CD14-positive monocyte (primary cell): ENCODE data around the gene PPP2R2C. TPM values are rescaled to one million over a fixed set of nuclear protein-coding genes. Genes with fewer than 3 reads are reported as not detected.

Experiments
- DNase-seq, 3 donors: peaks; one replicate each; pipeline ENCODE4 v3.0.0-alpha.2; 2011 to 2022
- H2AFZ ChIP-seq: 2 replicates; pipeline ENCODE4 v1.6.0; 2012; ENCODE audit warnings: mild to moderate bottlenecking, low read depth, low read length, inconsistent platforms; ENCODE audit not compliant: insufficient read depth, poor library complexity, severe bottlenecking
- H3K27ac ChIP-seq, 2 donors: 1 replicate in 1 of 2; 2 replicates in 1 of 2; pipeline ENCODE4 v1.5.1; 2012 to 2013; ENCODE audit warnings: low read length in 2 of 2, control low read depth in 1 of 2, inconsistent platforms in 1 of 2, low read depth in 1 of 2, mild to moderate bottlenecking in 1 of 2
- H3K27me3 ChIP-seq, 2 donors: one replicate each; pipeline versions ENCODE4 v1.6.0 to v1.6.1; 2011 to 2013; ENCODE audit warnings: low read length in 2 of 2; ENCODE audit not compliant: control insufficient read depth in 2 of 2, insufficient read depth in 2 of 2
- H3K36me3 ChIP-seq, 2 donors: replicated peaks in 1 of 2; 1 replicate in 1 of 2; 2 replicates in 1 of 2; pipeline versions ENCODE4 v1.5.1 to v1.6.1; 2012 to 2013; ENCODE audit warnings: low read length in 2 of 2, control low read depth in 1 of 2, inconsistent platforms in 1 of 2, mild to moderate bottlenecking in 1 of 2; ENCODE audit not compliant: insufficient read depth in 2 of 2, control insufficient read depth in 1 of 2
- H3K4me1 ChIP-seq, 2 donors: 1 replicate in 1 of 2; 2 replicates in 1 of 2; pipeline versions ENCODE4 v1.5.1 to v1.6.1; 2012 to 2013; ENCODE audit warnings: low read length in 2 of 2, control low read depth in 1 of 2, inconsistent platforms in 1 of 2, mild to moderate bottlenecking in 1 of 2, moderate library complexity in 1 of 2; ENCODE audit not compliant: insufficient read depth in 2 of 2, control insufficient read depth in 1 of 2
- H3K4me2 ChIP-seq: replicated peaks from 2 replicates; pipeline ENCODE3; 2012; ENCODE audit warnings: low read length, moderate library complexity, mild to moderate bottlenecking; ENCODE audit not compliant: poor library complexity, severe bottlenecking; ENCODE audit errors: extremely low read depth
- H3K4me3 ChIP-seq, 3 experiments: fragments of 200-600 bp in 1 of 3; sonication (generic) in 1 of 3; replicated peaks in 1 of 3; 1 replicate in 2 of 3; 2 replicates in 1 of 3; pipeline ENCODE4 v1.5.1; 2011 to 2013; ENCODE audit warnings: low read length in 3 of 3, mild to moderate bottlenecking in 3 of 3, control low read depth in 2 of 3, low read depth in 2 of 3, inconsistent platforms in 1 of 3, moderate library complexity in 1 of 3
- H3K79me2 ChIP-seq: 2 replicates; pipeline ENCODE4 v1.6.0; 2012; ENCODE audit warnings: mild to moderate bottlenecking, control low read depth, inconsistent platforms, low read length, moderate library complexity; ENCODE audit not compliant: insufficient read depth
- H3K9ac ChIP-seq: 2 replicates; pipeline ENCODE4 v1.6.0; 2017; ENCODE audit warnings: low read length, mild to moderate bottlenecking; ENCODE audit not compliant: insufficient read depth, poor library complexity, severe bottlenecking
- H3K9me3 ChIP-seq, 2 donors: replicated peaks in 1 of 2; 1 replicate in 1 of 2; 2 replicates in 1 of 2; pipeline versions ENCODE4 v1.5.1 to v1.6.1; 2012 to 2013; ENCODE audit warnings: low read length in 2 of 2, control low read depth in 1 of 2; ENCODE audit not compliant: control insufficient read depth in 1 of 2, insufficient read depth in 1 of 2
- H4K20me1 ChIP-seq: 2 replicates; pipeline ENCODE4 v1.6.0; 2012; ENCODE audit warnings: mild to moderate bottlenecking, low read length, control low read depth, moderate library complexity; ENCODE audit not compliant: insufficient read depth
- H3K27ac Mint-ChIP-seq, 7 donors: one replicate each; pipeline ENCODE4 v1.8.0; 2020; ENCODE audit warnings: mild to moderate bottlenecking in 7 of 7, mixed read lengths in 7 of 7, moderate library complexity in 6 of 7, inconsistent platforms in 2 of 7
- H3K27me3 Mint-ChIP-seq, 3 donors: one replicate each; pipeline ENCODE4 v1.8.0; 2021 to 2022; ENCODE audit warnings: low read depth in 3 of 3, mild to moderate bottlenecking in 3 of 3, mixed read lengths in 3 of 3, moderate library complexity in 3 of 3, inconsistent platforms in 1 of 3
- H3K36me3 Mint-ChIP-seq, 2 donors: one replicate each; pipeline ENCODE4 v1.8.0; 2020; ENCODE audit warnings: mixed read lengths in 2 of 2, inconsistent platforms in 1 of 2, mild to moderate bottlenecking in 1 of 2
- H3K4me1 Mint-ChIP-seq: one replicate; pipeline ENCODE4 v1.8.0; 2020; ENCODE audit warnings: mild to moderate bottlenecking, mixed read lengths
- H3K4me3 Mint-ChIP-seq, 2 donors: one replicate each; pipeline ENCODE4 v1.8.0; 2020; ENCODE audit warnings: mild to moderate bottlenecking in 2 of 2, mixed read lengths in 2 of 2, moderate library complexity in 1 of 2
- H3K9me3 Mint-ChIP-seq, 7 donors: one replicate each; pipeline ENCODE4 v1.8.0; 2020 to 2022; ENCODE audit warnings: mixed read lengths in 7 of 7, mild to moderate bottlenecking in 6 of 7, moderate library complexity in 6 of 7, inconsistent platforms in 2 of 7
- WGBS: methylation state at CpG from one replicate; pipeline ENCODE4 v1.1.5; 2013; ENCODE audit warnings: missing lambda C conversion rate; ENCODE audit not compliant: insufficient coverage; 5-methylcytosine and 5-hydroxymethylcytosine counted together
- intact Hi-C, 2 donors: fragments of 100-400 bp; cut with micrococcal nuclease; formaldehyde crosslinking; loops; one replicate each; pipeline versions ENCODE4 v1.15.0 to v1.15.1; 2023
- polyA plus RNA-seq, 3 donors: library from polyadenylated mRNA; depleted of rRNA in 1 of 3; unstranded in 2 of 3; stranded (reverse) in 1 of 3; fragments of 300-500 nt in 2 of 3; fragments of >200 nt in 1 of 3; fragmentation: Illumina TruSeq in 2 of 3; gene quantifications; 1 replicate in 2 of 3; 2 replicates in 1 of 3; pipeline ENCODE4 v1.2.3, GENCODE V29; 2012 to 2021
- TF ChIP-seq, protein P1 (sequence below): fragments of 200-600 bp; IDR thresholded peaks from one replicate; pipeline ENCODE4 v1.8.0; 2022; ENCODE audit warnings: antibody characterized with exemption, mild to moderate bottlenecking

PPP2R2C gene
- polyA plus RNA-seq, 3 donors: not detected

DNA sequence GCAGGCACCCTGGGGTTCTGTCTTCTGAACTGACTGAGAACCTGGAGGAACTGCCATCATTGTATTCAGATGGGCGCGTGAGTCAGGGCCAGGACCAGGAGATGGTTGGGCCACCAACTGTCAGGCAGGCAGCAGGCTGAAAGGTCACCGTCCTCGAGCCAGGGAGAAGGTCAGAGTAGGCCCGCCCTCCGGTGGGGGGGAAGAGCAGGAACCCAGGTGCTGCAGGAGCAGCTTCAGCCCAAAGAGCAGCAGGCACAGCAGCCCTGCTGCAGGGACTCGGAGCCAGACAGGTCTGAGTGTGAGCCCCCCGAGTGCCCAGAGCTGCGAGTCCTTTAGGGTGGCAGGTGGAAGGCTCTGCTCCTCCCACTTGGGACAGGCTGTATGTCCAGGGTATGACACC is 176.4 kb downstream of the PPP2R2C start:
- no peaks in the 10 kb centered on the region for H3K36me3 ChIP-seq
- TF ChIP-seq, protein P1, sequence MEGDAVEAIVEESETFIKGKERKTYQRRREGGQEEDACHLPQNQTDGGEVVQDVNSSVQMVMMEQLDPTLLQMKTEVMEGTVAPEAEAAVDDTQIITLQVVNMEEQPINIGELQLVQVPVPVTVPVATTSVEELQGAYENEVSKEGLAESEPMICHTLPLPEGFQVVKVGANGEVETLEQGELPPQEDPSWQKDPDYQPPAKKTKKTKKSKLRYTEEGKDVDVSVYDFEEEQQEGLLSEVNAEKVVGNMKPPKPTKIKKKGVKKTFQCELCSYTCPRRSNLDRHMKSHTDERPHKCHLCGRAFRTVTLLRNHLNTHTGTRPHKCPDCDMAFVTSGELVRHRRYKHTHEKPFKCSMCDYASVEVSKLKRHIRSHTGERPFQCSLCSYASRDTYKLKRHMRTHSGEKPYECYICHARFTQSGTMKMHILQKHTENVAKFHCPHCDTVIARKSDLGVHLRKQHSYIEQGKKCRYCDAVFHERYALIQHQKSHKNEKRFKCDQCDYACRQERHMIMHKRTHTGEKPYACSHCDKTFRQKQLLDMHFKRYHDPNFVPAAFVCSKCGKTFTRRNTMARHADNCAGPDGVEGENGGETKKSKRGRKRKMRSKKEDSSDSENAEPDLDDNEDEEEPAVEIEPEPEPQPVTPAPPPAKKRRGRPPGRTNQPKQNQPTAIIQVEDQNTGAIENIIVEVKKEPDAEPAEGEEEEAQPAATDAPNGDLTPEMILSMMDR: no peak
- H3K4me1 ChIP-seq: no peaks in the 10 kb centered on the region
- no peak overlapping the region for H3K4me2 ChIP-seq
- no peaks in the 10 kb centered on the region for H3K27me3 ChIP-seq
- H3K9ac ChIP-seq: no peak overlapping the region
- H2AFZ ChIP-seq: no peak overlapping the region
- no peak overlapping the region for H3K27ac ChIP-seq
- H3K27ac Mint-ChIP-seq: no peak overlapping the region
- H3K9me3 ChIP-seq: no peaks in the 10 kb centered on the region
- WGBS: 97% methylated on average over 9 of the region's 9 CpGs
- H3K4me1 Mint-ChIP-seq: no peaks in the 10 kb centered on the region
- DNase-seq: no peak
- H3K27me3 Mint-ChIP-seq: peaks cover 2 to 9% (median 5%) of the 10 kb centered on the region in 3 donors
- no peaks in the 10 kb centered on the region for H3K79me2 ChIP-seq
- H3K9me3 Mint-ChIP-seq: no peaks in the 10 kb centered on the region
- intact Hi-C loops: no loop called here
- no peak overlapping the region for H3K4me3 Mint-ChIP-seq
- H3K4me3 ChIP-seq: no peak overlapping the region
- no peaks in the 10 kb centered on the region for H4K20me1 ChIP-seq
- no peaks in the 10 kb centered on the region for H3K36me3 Mint-ChIP-seq

DNA sequence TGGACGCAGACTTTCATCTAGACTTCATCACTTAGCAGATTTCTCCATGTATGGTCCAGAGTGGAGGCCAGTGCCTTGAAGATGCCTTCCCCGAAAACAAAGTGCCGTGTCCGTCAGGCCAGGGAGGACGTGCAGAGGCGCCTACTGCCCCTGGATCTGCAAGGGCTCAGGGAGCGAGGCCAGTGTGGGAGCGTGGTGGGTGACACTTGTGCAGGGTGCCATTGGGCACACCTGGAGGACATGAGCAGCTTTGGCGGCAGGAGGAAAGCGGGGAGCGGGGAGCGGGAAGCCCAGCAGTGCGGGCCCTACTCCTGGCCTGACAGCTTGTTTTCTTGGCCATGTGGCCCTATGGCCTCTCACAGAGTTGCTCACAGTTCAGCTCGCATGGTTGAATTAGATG is 176.9 kb downstream of the PPP2R2C start:
- peaks cover 3 to 9% (median 6%) of the 10 kb centered on the region in 3 donors for H3K27me3 Mint-ChIP-seq
- no peak overlapping the region for H3K4me3 Mint-ChIP-seq
- H3K79me2 ChIP-seq: no peaks in the 10 kb centered on the region
- H3K36me3 Mint-ChIP-seq: no peaks in the 10 kb centered on the region
- no peaks in the 10 kb centered on the region for H3K9me3 ChIP-seq
- no peak overlapping the region for H3K9ac ChIP-seq
- TF ChIP-seq, protein P1: no peak
- no peak overlapping the region for H3K4me2 ChIP-seq
- 97% methylated on average over 14 of the region's 14 CpGs for WGBS
- no peaks in the 10 kb centered on the region for H3K4me1 ChIP-seq
- H3K27me3 ChIP-seq: no peaks in the 10 kb centered on the region
- no peaks in the 10 kb centered on the region for H4K20me1 ChIP-seq
- DNase-seq: no peak
- no peaks in the 10 kb centered on the region for H3K36me3 ChIP-seq
- no peak overlapping the region for H2AFZ ChIP-seq
- no peak overlapping the region for H3K27ac Mint-ChIP-seq
- intact Hi-C loops: no loop called here
- H3K4me1 Mint-ChIP-seq: no peaks in the 10 kb centered on the region
- no peaks in the 10 kb centered on the region for H3K9me3 Mint-ChIP-seq
- no peak overlapping the region for H3K4me3 ChIP-seq
- no peak overlapping the region for H3K27ac ChIP-seq
